GM15510 (cell line): ENCODE results near the gene TTC28.
"Not testable (repeated sequence)": the region's sequence is repeated elsewhere in the genome, so short reads cannot be mapped to it uniquely, and the experiment has no call there.

ENCODE experiments used
- POLR2A ChIP-seq: IDR thresholded peaks from 3 replicates; pipeline ENCODE4 v1.6.1; 2011; ENCODE audit warnings: borderline replicate concordance; ENCODE audit not compliant: insufficient read length; ENCODE audit errors: extremely low read depth

TTC28 gene

GRCh38 chr22:28679611-28680287 is at the start of gene TTC28:
Gene TTC28, minus strand, starts transcription at chr22:28679840. Its CDS starts 117 bp downstream, at chr22:28679723.
- not testable (repeated sequence) for TF ChIP-seq POLR2A

GRCh38 chr22:28728621-28729313 is 49.1 kb upstream of the TTC28 start:
- TF ChIP-seq POLR2A = no peak

GRCh38 chr22:28728002-28728401 is 48.4 kb upstream of the TTC28 start:
- TF ChIP-seq POLR2A = no peak

GRCh38 chr22:28718044-28718443 is 38.4 kb upstream of the TTC28 start:
- no peak for TF ChIP-seq POLR2A

GRCh38 chr22:28716686-28717085 is 37.0 kb upstream of the TTC28 start:
- TF ChIP-seq POLR2A = no peak

- no peak for TF ChIP-seq POLR2A
Measured at GRCh38 chr22:28715611-28716010, 36.0 kb upstream of the TTC28 start.

GRCh38 chr22:28714043-28714628 is 34.5 kb upstream of the TTC28 start:
- TF ChIP-seq POLR2A = no peak

GRCh38 chr22:28711820-28712777 is 32.5 kb upstream of the TTC28 start:
- TF ChIP-seq POLR2A = no peak

- TF ChIP-seq POLR2A = no peak
Measured at GRCh38 chr22:28711341-28711740, 31.7 kb upstream of the TTC28 start.

- TF ChIP-seq POLR2A = no peak
Measured at GRCh38 chr22:28710576-28711191, 31.0 kb upstream of the TTC28 start.

GRCh38 chr22:28710107-28710506 is 30.5 kb upstream of the TTC28 start:
- TF ChIP-seq POLR2A = no peak

GRCh38 chr22:28706845-28707244 is 27.2 kb upstream of the TTC28 start:
- no peak for TF ChIP-seq POLR2A

- no peak for TF ChIP-seq POLR2A
Measured at GRCh38 chr22:28703436-28703835, 23.8 kb upstream of the TTC28 start.

- TF ChIP-seq POLR2A = no peak
Measured at GRCh38 chr22:28702891-28703290, 23.3 kb upstream of the TTC28 start.

GRCh38 chr22:28674121-28674563 is 5.5 kb downstream of the TTC28 start:
- no peak for TF ChIP-seq POLR2A

GRCh38 chr22:28670756-28671155 is 8.9 kb downstream of the TTC28 start:
- TF ChIP-seq POLR2A = no peak
